GM12874 (cell line): ENCODE data around the gene TPRG1.
A peak's percentile ranks its signal among the peaks of the same experiment; 100 is the strongest.

ENCODE experiments used
- CTCF ChIP-seq: IDR thresholded peaks from 2 replicates; pipeline ENCODE4 v1.5.1; 2011; ENCODE audit warnings: low read depth, mild to moderate bottlenecking, control low read depth, low read length, moderate library complexity; ENCODE audit not compliant: insufficient read depth

TPRG1 gene

DNA sequence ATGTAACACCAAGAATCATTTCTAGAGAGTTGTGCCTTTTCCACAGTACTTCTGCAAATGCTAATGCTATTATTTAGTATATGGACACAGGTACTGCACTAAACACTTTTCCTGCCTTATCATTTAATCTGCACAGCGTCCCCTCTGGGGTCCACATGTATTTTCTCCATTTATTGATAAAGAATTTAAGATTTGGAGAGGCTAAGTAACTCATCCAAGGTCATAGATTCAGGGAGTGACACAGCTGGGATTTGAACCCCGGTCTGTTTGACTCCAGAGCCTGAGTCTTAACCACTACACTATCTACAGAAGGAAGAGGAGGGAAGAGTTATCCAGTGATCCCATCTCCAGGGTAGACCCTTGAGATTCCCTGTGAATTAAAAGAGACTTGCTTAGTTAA is 24.9 kb upstream of the TPRG1 start:
- TF ChIP-seq CTCF, result no peak

DNA sequence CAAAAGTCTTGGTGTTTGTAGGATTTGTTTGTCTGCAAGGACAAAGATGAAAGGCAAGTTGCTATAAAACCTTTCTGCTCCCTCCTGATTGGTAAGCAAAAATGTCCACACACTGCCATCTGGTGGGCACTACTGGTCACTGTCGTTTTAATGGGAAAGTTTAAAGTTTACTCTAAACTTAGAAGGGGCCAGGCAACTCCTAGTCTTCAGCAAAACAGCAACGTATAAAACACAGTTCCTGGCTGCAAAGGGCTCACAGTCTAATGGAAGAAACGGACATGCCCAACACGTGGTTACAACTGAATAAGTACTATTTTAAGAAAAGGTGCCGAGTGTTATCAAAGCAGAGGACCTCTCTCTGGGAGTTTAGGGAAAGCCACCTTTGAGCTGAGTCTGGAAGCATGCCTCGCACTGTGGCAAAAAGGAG is 23.7 kb upstream of the TPRG1 start:
- peak; percentile 63 for TF ChIP-seq CTCF

DNA sequence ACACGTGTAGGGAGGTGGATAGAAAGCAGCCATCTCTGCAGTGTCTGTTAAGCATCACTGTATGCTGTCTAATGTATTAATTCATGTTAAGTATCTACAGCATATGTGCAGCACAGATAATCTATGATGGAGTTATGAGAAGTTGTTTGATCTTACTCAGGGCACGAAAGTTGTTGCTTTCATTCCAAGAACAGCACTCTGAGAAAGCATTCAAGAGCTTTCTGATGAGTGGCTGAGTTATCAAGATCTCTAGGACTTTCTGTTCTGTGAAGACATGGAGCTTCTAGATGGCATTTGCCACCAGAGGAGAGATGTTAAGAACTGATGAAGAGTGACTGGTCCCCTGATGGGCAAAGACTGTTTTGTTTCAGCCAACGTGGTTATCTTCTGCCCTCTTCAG is 22.6 kb upstream of the TPRG1 start:
- TF ChIP-seq CTCF, result no peak

DNA sequence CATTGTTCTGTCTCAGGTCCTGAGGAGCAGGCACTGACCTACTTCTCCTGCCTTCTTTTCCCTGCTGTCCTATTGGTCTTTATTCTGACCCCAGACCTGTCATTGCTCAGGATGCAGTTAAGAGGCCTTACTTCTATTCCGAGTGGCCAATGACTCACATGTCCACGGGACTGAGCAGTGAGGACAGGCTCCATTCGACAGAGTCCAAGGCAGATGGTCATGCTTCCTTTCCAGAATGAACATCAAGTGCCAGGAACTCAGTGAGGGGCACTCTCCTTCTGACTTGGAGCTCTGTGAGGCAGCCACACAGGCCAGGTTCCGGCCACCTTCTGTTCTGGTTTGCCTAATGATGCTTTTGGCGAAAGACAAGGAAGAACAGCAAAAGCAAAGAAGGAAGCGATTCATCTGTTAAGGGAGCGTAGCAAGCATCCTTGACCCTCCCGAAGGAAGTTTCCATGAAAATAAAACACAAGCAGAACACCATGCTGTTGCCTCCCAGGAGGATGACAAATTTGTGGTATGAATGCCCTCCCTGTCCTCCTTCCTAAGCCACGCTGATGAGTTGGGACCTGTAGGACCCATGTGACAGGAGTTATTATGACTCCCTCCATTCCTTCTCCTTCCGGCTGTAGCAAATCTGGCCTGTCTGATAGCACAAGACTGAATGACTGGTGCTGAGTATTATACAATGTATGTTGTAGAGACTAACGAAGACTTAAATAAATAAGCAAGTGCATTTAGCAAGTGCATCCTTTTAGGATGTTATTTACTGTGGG is 14.4 kb upstream of the TPRG1 start:
- no peak for TF ChIP-seq CTCF

- TF ChIP-seq CTCF, result no peak
Observed at GRCh38 chr3:189158034-189158433, 13.7 kb upstream of the TPRG1 start.

DNA sequence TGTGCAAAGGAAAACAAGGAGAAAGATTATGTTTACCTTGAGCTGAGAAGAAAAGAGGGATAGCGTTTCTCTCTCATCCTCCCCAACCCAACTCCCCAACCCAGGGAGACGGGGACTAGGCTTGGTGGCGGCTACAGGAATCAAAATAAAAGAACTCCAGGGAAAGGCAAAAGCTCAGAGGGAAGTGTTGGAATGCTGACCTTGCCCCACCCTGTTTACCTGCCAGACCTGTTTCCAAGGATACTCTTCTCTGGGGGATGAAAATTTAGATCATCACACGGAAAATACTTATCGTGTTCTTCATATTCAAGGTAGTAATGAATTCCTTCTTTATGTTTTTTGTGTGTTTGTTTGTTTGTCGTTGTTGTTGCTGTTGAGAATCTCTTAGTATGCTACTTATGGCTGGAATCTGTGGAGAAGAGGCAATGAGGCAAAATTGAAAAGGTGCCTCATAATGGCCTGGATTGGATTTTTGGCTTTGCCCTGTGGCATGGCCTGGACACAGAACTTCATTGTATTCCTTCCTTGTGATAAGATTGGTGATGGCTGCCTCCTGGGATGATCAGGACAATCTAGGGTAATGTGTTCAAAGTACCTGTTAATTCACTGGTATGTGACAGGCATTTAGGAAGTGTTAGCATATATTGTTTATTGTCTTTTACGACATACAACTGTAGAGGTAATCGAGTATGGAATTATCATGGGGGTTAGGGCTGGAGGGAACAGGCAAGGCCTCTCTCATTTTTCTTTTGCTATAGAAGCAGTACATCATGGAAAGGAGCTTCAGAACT is 11.1 kb upstream of the TPRG1 start:
- TF ChIP-seq CTCF, result no peak

GRCh38 chr3:189165092-189165612 is 6.6 kb upstream of the TPRG1 start:
- no peak for TF ChIP-seq CTCF
